Liver (tissue), 9 donors: ENCODE measurements around the gene SCN9A. TPM values are rescaled to one million over a fixed set of nuclear protein-coding genes. Genes with fewer than 3 reads are reported as not detected.

Experiments used
- DNase-seq: peaks from one replicate; pipeline ENCODE4 v3.0.0-alpha.2; 2017; ENCODE audit warnings: low spot score
- H3K27ac ChIP-seq, 2 donors: one replicate each; pipeline ENCODE4 v1.7.0; 2013; ENCODE audit warnings: inconsistent platforms in 2 of 2, low read length in 2 of 2, control low read depth in 1 of 2, low read depth in 1 of 2, mild to moderate bottlenecking in 1 of 2
- H3K27me3 ChIP-seq, 4 donors: one replicate each; pipeline versions ENCODE4 v1.6.1 to v1.7.0; 2013; ENCODE audit warnings: low read length in 3 of 4, inconsistent platforms in 1 of 4, mild to moderate bottlenecking in 1 of 4, moderate library complexity in 1 of 4; ENCODE audit not compliant: control insufficient read depth in 4 of 4, insufficient read depth in 4 of 4
- H3K36me3 ChIP-seq, 4 donors: one replicate each; pipeline versions ENCODE4 v1.6.1 to v1.7.0; 2013; ENCODE audit warnings: low read length in 3 of 4, mild to moderate bottlenecking in 3 of 4, low read depth in 1 of 4, moderate library complexity in 1 of 4; ENCODE audit not compliant: control insufficient read depth in 4 of 4, insufficient read depth in 3 of 4
- H3K4me1 ChIP-seq, 4 donors: one replicate each; pipeline versions ENCODE4 v1.6.1 to v1.7.0; 2013; ENCODE audit warnings: low read length in 3 of 4, mild to moderate bottlenecking in 3 of 4, moderate library complexity in 1 of 4; ENCODE audit not compliant: control insufficient read depth in 4 of 4, insufficient read depth in 4 of 4
- H3K4me3 ChIP-seq, 3 donors: one replicate each; pipeline versions ENCODE4 v1.6.1 to v1.7.0; 2013; ENCODE audit warnings: low read length in 3 of 3, control low read depth in 1 of 3, low read depth in 1 of 3, mild to moderate bottlenecking in 1 of 3
- H3K9ac ChIP-seq, 2 donors: one replicate each; pipeline ENCODE4 v1.7.0; 2013; ENCODE audit warnings: low read length in 2 of 2, mild to moderate bottlenecking in 2 of 2, moderate library complexity in 2 of 2, control low read depth in 1 of 2, low read depth in 1 of 2
- H3K9me3 ChIP-seq, 4 donors: one replicate each; pipeline versions ENCODE4 v1.6.1 to v1.7.0; 2013; ENCODE audit warnings: low read length in 3 of 4; ENCODE audit not compliant: control insufficient read depth in 4 of 4
- FOXA1 ChIP-seq: IDR thresholded peaks from 2 replicates; pipeline ENCODE4 v1.6.1; 2016; ENCODE audit warnings: antibody characterized with exemption
- GABPA ChIP-seq, 2 donors: IDR thresholded peaks in 1 of 2; conservative IDR thresholded peaks in 1 of 2; 2 replicates each; pipeline ENCODE4 v1.6.1; 2016; ENCODE audit warnings: antibody characterized with exemption in 2 of 2, mild to moderate bottlenecking in 1 of 2, moderate library complexity in 1 of 2
- HNF4A ChIP-seq, 2 donors: conservative IDR thresholded peaks; 2 replicates each; pipeline ENCODE4 v1.6.1; 2016; ENCODE audit warnings: antibody characterized with exemption in 2 of 2, mild to moderate bottlenecking in 2 of 2
- JUND ChIP-seq, 2 donors: IDR thresholded peaks; 2 replicates each; pipeline ENCODE4 v1.6.1; 2016; ENCODE audit warnings: antibody characterized with exemption in 2 of 2
- RAD21 ChIP-seq, 2 donors: IDR thresholded peaks; 2 replicates each; pipeline ENCODE4 v1.6.1; 2016; ENCODE audit warnings: antibody characterized with exemption in 2 of 2, mild to moderate bottlenecking in 2 of 2
- RXRA ChIP-seq, 2 donors: IDR thresholded peaks; 2 replicates each; pipeline ENCODE4 v1.6.1; 2017 to 2018; ENCODE audit warnings: antibody characterized with exemption in 2 of 2, mild to moderate bottlenecking in 1 of 2
- SP1 ChIP-seq: IDR thresholded peaks from 2 replicates; pipeline ENCODE4 v1.6.1; 2018; ENCODE audit warnings: antibody characterized with exemption, mild to moderate bottlenecking
- TAF1 ChIP-seq: conservative IDR thresholded peaks from 2 replicates; pipeline ENCODE4 v1.6.1; 2016; ENCODE audit warnings: antibody characterized with exemption, mild to moderate bottlenecking
- YY1 ChIP-seq: IDR thresholded peaks from 2 replicates; pipeline ENCODE4 v1.6.1; 2016; ENCODE audit warnings: antibody characterized with exemption, mild to moderate bottlenecking
- WGBS: extraction: QIAGEN DNeasy Blood & Tissue Kit; methylation state at CpG from one replicate; pipeline ENCODE4 v1.1.7; 2013; 5-methylcytosine and 5-hydroxymethylcytosine counted together
- polyA plus RNA-seq, 2 donors: library from polyadenylated mRNA; stranded (reverse) in 1 of 2; unstranded in 1 of 2; fragments of 200-250 nt in 1 of 2; fragments of >200 nt in 1 of 2; fragmentation: Nextera tagmentation in 1 of 2; extraction: Ambion mirVana in 1 of 2; gene quantifications; one replicate each; pipeline versions ENCODE4 v1.2.1 to v1.2.3, GENCODE V29; 2013 to 2015
- total RNA-seq, 2 donors: library from RNA; depleted of rRNA; stranded (reverse); fragments of >200 nt; gene quantifications; one replicate each; pipeline ENCODE4 v1.2.3, GENCODE V29; 2014
- TF ChIP-seq, protein P1 (sequence below): IDR thresholded peaks from 2 replicates; pipeline ENCODE4 v1.6.1; 2016; ENCODE audit warnings: antibody characterized with exemption
- TF ChIP-seq, protein P2 (sequence below): IDR thresholded peaks from 2 replicates; pipeline ENCODE4 v1.6.1; 2016; ENCODE audit warnings: antibody characterized with exemption
- TF ChIP-seq, protein P3 (sequence below): fragments of 150-350 bp; IDR thresholded peaks from 2 replicates; pipeline ENCODE4 v1.5.1; 2017; ENCODE audit warnings: improper control_type of control experiment, low read depth, low read length; ENCODE audit not compliant: missing input control
- TF ChIP-seq, protein P4 (sequence below): IDR thresholded peaks from 2 replicates; pipeline ENCODE4 v1.6.1; 2016; ENCODE audit warnings: antibody characterized with exemption, mild to moderate bottlenecking
- TF ChIP-seq, protein P5 (sequence below): IDR thresholded peaks from 2 replicates; pipeline ENCODE4 v1.6.1; 2016; ENCODE audit warnings: antibody characterized with exemption
- donor health status: healthy.
- donor health status: healthy.
- donor health status: healthy.
- donor health status: healthy.
- donor health status: healthy.

The SCN9A gene
- total and polyA plus RNA-seq, 4 donors = 1.2 to 10.1 (median 9.2) TPM

DNA sequence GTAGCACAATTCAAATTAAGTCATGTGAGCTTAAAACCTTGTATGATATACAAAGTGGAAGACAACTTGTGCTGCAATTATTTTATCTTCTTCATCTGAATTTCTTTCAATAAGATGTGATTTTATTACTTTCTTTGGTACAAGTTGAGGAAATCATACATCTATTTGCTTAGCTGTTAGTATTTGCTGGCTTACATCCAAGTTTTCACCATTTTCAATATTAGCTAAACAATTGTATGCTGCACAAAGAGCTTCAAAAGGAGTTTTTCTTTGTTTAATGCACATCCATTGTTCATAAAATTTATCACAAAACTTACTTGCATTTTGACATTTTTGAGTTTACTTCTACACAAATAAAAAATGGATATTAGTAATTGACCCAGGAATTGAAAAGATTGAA is 40.9 kb downstream of the SCN9A start:
- no peak for DNase-seq
- H3K9ac ChIP-seq = no peak overlapping the region
- TF ChIP-seq, protein P1, sequence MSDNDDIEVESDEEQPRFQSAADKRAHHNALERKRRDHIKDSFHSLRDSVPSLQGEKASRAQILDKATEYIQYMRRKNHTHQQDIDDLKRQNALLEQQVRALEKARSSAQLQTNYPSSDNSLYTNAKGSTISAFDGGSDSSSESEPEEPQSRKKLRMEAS = no peak
- TF ChIP-seq RAD21 (IDR thresholded peaks at IDR 0.05) (no peak), TAF1 (no peak), YY1 (no peak), FOXA1 (no peak), GABPA (IDR thresholded peaks at IDR 0.05 in 1 of 2, conservative IDR thresholded peaks at IDR 0.05 in 1 of 2) (no peak), RXRA (IDR thresholded peaks at IDR 0.05) (no peak)
- TF ChIP-seq, protein P2, sequence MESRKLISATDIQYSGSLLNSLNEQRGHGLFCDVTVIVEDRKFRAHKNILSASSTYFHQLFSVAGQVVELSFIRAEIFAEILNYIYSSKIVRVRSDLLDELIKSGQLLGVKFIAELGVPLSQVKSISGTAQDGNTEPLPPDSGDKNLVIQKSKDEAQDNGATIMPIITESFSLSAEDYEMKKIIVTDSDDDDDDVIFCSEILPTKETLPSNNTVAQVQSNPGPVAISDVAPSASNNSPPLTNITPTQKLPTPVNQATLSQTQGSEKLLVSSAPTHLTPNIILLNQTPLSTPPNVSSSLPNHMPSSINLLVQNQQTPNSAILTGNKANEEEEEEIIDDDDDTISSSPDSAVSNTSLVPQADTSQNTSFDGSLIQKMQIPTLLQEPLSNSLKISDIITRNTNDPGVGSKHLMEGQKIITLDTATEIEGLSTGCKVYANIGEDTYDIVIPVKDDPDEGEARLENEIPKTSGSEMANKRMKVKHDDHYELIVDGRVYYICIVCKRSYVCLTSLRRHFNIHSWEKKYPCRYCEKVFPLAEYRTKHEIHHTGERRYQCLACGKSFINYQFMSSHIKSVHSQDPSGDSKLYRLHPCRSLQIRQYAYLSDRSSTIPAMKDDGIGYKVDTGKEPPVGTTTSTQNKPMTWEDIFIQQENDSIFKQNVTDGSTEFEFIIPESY = no peak
- TF ChIP-seq, protein P3, sequence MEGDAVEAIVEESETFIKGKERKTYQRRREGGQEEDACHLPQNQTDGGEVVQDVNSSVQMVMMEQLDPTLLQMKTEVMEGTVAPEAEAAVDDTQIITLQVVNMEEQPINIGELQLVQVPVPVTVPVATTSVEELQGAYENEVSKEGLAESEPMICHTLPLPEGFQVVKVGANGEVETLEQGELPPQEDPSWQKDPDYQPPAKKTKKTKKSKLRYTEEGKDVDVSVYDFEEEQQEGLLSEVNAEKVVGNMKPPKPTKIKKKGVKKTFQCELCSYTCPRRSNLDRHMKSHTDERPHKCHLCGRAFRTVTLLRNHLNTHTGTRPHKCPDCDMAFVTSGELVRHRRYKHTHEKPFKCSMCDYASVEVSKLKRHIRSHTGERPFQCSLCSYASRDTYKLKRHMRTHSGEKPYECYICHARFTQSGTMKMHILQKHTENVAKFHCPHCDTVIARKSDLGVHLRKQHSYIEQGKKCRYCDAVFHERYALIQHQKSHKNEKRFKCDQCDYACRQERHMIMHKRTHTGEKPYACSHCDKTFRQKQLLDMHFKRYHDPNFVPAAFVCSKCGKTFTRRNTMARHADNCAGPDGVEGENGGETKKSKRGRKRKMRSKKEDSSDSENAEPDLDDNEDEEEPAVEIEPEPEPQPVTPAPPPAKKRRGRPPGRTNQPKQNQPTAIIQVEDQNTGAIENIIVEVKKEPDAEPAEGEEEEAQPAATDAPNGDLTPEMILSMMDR = no peak
- TF ChIP-seq, protein P4, sequence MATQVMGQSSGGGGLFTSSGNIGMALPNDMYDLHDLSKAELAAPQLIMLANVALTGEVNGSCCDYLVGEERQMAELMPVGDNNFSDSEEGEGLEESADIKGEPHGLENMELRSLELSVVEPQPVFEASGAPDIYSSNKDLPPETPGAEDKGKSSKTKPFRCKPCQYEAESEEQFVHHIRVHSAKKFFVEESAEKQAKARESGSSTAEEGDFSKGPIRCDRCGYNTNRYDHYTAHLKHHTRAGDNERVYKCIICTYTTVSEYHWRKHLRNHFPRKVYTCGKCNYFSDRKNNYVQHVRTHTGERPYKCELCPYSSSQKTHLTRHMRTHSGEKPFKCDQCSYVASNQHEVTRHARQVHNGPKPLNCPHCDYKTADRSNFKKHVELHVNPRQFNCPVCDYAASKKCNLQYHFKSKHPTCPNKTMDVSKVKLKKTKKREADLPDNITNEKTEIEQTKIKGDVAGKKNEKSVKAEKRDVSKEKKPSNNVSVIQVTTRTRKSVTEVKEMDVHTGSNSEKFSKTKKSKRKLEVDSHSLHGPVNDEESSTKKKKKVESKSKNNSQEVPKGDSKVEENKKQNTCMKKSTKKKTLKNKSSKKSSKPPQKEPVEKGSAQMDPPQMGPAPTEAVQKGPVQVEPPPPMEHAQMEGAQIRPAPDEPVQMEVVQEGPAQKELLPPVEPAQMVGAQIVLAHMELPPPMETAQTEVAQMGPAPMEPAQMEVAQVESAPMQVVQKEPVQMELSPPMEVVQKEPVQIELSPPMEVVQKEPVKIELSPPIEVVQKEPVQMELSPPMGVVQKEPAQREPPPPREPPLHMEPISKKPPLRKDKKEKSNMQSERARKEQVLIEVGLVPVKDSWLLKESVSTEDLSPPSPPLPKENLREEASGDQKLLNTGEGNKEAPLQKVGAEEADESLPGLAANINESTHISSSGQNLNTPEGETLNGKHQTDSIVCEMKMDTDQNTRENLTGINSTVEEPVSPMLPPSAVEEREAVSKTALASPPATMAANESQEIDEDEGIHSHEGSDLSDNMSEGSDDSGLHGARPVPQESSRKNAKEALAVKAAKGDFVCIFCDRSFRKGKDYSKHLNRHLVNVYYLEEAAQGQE = no peak
- H3K4me1 ChIP-seq = peaks cover 2 to 12% (median 5%) of the 10 kb centered on the region in 4 donors
- no peaks in the 10 kb centered on the region for H3K36me3 ChIP-seq
- H3K4me3 ChIP-seq = no peak overlapping the region
- H3K27me3 ChIP-seq = no peaks in the 10 kb centered on the region
- H3K9me3 ChIP-seq = no peaks in the 10 kb centered on the region
- H3K27ac ChIP-seq = no peak overlapping the region

DNA sequence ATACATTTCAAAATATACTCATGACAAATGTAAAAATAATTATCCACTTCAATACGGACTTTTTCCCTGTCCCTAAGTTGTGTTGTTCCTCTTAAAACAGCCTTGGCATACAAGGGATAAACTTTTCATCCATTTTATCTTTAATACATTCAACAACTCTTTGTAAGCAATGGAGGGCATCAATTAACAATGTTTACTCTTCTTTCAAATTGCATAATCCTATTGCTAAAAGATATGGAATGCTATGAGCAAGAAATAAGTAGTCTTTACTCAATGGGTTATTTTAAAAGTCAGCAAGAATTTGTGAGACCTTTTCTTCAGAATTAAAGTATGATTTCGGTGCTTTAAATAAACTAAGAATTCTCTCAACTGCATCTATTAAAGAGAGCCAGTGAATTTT is 41.9 kb downstream of the SCN9A start:
- 83% methylated on average over 2 of the region's 2 CpGs for WGBS
- H3K36me3 ChIP-seq = no peaks in the 10 kb centered on the region
- peaks cover 2 to 18% (median 5%) of the 10 kb centered on the region in 4 donors for H3K4me1 ChIP-seq
- no peaks in the 10 kb centered on the region for H3K9me3 ChIP-seq
- DNase-seq = no peak
- no peak overlapping the region for H3K9ac ChIP-seq
- H3K4me3 ChIP-seq = no peak overlapping the region
- no peak for TF ChIP-seq SP1
- TF ChIP-seq, protein P2 = no peak
- no peak for TF ChIP-seq HNF4A (conservative IDR thresholded peaks at IDR 0.05)
- TF ChIP-seq, protein P5, sequence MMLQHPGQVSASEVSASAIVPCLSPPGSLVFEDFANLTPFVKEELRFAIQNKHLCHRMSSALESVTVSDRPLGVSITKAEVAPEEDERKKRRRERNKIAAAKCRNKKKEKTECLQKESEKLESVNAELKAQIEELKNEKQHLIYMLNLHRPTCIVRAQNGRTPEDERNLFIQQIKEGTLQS = no peak
- TF ChIP-seq JUND (IDR thresholded peaks at IDR 0.05) = no peak
- TF ChIP-seq GABPA (IDR thresholded peaks at IDR 0.05 in 1 of 2, conservative IDR thresholded peaks at IDR 0.05 in 1 of 2) = no peak
- no peak for TF ChIP-seq RXRA (IDR thresholded peaks at IDR 0.05)
- no peaks in the 10 kb centered on the region for H3K27me3 ChIP-seq
- H3K27ac ChIP-seq = no peak overlapping the region
